Transverse colon (tissue), 4 donors: ENCODE data around the gene PTGES.
A peak's percentile ranks its signal among the peaks of the same experiment; 100 is the strongest.

Experiments used
- CTCF ChIP-seq, 5 experiments: fragments of 200-600 bp in 3 of 5; fragments of 450-650 bp in 2 of 5; sonication (generic) in 3 of 5; IDR thresholded peaks; 1 replicate in 2 of 5; 2 replicates in 3 of 5; pipeline ENCODE4 v1.5.1; 2016 to 2017; ENCODE audit warnings: antibody characterized with exemption in 5 of 5, inconsistent platforms in 3 of 5, mild to moderate bottlenecking in 2 of 5, moderate library complexity in 1 of 5
- EP300 ChIP-seq: sonication (generic); formaldehyde crosslinking; IDR thresholded peaks from one replicate; pipeline ENCODE4 v1.6.1; 2017; ENCODE audit warnings: antibody characterized with exemption, low read depth
- POLR2A ChIP-seq: fragments of 450-650 bp; IDR thresholded peaks from one replicate; pipeline ENCODE4 v1.6.1; 2016; ENCODE audit warnings: antibody characterized with exemption, mild to moderate bottlenecking, moderate library complexity
- POLR2AphosphoS5 ChIP-seq, 3 donors: sonication (generic); formaldehyde crosslinking; IDR thresholded peaks; one replicate each; pipeline ENCODE4 v1.6.1; 2016; ENCODE audit warnings: antibody characterized with exemption in 3 of 3

GRCh38 chr9:129726322-129727160 lies 26.3 kb downstream of the PTGES start:
- peak; percentile 76 to 92 (median 86) for TF ChIP-seq CTCF (IDR thresholded peaks at IDR 0.05)
- no peak for TF ChIP-seq EP300
- no peak for TF ChIP-seq POLR2A
- TF ChIP-seq POLR2AphosphoS5 (IDR thresholded peaks at IDR 0.05), result no peak
